D721Med (cell line): ENCODE results near the gene NCAN.

Source experiments
- DNase-seq: peaks from one replicate; pipeline ENCODE4 v3.0.0; 2011; ENCODE audit warnings: low spot score; ENCODE audit not compliant: insufficient read length
- FAIRE-seq: peaks from 2 replicates; lab custom pipeline; 2011; peaks lifted over from hg19 to GRCh38; lab: Jason Lieb, UNC
- TF ChIP-seq, protein P1 (sequence below): IDR thresholded peaks from 2 replicates; pipeline ENCODE4 v1.5.1; 2012; ENCODE audit warnings: mild to moderate bottlenecking, control low read depth; ENCODE audit not compliant: insufficient read depth; ENCODE audit errors: missing control alignments

Gene NCAN

DNA sequence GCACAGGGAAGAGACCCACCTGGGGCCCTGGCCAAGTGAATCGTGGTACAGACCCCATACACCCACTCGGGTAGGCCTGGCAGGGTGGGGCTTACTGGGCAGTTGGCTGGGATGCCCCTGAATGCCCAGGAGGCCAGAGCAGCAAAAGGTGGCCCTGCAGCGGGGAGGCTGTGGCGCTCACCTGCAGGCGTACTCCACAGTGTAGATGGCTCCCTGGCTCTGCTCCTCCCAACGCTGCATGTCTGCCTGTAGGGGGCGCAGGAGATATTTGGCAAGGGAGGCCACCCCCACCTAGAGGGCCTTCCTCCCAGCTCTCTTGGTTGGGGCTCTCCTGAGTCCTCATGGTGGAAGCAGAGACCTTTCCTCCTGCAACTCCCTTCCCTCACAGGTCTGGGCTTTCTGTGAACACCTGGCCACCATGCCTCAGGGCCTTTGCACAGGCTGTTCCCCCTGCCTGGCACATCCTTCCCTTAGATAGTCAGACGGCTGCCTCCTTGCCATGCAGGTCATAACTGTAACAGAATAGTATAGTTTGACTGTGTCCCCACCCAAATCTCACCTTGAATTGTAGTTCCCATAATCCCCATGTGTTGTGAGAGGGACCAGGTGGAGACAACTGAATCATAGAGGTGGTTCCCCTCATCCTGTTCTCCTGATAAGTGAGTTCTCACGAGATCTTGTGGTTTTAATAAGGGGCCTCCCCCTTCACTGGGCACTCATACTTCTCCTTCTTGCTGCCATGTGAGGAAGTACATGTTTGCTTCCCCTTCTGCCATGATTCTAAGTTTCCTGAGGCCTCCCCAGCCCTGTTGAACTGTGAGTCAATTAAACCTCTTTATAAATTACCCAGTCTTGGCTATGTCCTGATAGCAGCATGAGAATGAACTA is 25.7 kb upstream of the NCAN start:
- FAIRE-seq: no peak

DNA sequence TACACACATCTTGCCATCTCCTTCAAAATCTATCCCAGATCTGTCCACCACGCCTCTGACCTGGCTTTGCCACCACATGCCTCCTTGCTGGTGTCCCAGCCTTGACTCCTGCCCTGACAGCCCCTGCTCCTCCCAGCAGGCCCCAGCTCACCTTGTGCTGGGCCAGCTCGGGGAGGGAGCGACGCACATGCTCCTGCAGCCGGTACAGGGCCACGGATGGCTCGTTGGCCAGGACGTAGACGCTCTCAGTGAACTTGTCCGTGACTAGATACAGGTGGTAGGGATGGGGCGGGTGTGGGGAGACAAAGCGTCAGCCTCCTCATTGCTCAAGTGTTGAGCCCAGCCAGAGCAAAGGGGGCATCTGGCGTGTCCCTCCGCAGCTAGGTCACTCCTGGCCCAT is 25.0 kb upstream of the NCAN start:
- TF ChIP-seq, protein P1, sequence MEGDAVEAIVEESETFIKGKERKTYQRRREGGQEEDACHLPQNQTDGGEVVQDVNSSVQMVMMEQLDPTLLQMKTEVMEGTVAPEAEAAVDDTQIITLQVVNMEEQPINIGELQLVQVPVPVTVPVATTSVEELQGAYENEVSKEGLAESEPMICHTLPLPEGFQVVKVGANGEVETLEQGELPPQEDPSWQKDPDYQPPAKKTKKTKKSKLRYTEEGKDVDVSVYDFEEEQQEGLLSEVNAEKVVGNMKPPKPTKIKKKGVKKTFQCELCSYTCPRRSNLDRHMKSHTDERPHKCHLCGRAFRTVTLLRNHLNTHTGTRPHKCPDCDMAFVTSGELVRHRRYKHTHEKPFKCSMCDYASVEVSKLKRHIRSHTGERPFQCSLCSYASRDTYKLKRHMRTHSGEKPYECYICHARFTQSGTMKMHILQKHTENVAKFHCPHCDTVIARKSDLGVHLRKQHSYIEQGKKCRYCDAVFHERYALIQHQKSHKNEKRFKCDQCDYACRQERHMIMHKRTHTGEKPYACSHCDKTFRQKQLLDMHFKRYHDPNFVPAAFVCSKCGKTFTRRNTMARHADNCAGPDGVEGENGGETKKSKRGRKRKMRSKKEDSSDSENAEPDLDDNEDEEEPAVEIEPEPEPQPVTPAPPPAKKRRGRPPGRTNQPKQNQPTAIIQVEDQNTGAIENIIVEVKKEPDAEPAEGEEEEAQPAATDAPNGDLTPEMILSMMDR: no peak
- no peak for FAIRE-seq
- no peak for DNase-seq

More for the DNA sequence above, 25.7 kb upstream of the NCAN start:
- TF ChIP-seq, protein P1: peak; percentile 65
- DNase-seq: no peak

DNA sequence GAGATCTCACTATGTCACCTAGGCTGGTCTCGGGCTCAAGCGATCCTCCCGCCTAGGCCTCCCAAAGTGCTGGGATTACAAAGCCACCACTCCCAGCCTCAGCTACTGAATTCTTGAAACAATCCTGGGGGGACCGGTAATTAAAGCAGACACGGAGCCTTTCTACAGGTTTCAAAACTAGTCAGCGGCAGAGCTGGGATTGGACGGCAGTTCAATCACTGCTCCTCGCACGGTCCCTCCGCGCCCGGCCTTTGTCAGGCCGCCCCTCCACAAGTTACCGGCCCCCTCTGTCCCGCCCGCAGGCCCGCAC is 20.0 kb upstream of the NCAN start:
- TF ChIP-seq, protein P1: no peak
- FAIRE-seq: no peak
- no peak for DNase-seq

DNA sequence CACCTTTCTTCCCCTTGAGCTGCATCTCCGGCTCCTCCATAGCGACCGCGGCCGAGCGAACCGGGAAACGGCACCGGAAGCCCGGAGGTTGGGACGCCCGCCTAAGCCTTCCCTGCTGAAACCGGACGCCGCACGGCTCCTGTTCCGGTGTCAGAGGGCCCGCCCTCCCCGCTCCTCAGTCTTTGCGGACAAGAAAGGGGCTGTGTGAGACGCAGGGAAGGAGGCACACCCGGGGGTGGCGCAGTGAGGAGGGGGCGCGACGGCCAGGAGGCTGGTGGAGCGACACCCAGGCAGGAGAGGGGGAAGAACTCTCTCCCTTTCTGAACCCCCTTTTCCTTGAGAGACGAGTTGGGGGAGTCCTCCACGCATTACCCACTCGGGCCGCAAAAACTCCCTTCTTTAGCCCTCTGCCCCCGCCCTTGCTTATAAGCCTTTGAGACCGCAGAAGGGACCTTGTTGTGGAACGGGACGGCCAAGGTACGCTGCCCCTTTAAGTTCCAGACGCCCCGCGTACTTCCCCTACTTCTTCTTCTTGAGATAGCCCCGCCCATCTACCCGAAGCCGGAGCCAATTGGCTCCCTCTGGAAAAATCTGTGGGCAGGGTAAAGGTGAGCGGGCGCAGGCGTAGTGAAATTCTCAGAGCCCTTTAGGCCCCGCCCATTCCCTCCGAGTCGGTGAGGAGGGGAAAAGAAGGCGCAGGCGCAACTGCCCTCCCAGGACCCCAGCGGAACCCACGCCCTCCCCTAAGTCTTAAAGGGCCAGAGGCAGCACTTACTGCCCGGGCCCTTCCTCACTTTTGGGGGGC is 19.5 kb upstream of the NCAN start, which contains the start of the genes BORCS8 and RFXANK:
Gene BORCS8, minus strand, starts transcription at position 75 of the 805 bp plus-strand sequence. Its CDS starts 35 bp downstream, at position 40.
Gene RFXANK, plus strand, starts transcription at position 181 of the 805 bp plus-strand sequence. CDS start 1,689 bp downstream, outside the sequence.
- DNase-seq: peak; percentile 92
- FAIRE-seq: no peak
- TF ChIP-seq, protein P1: no peak

DNA sequence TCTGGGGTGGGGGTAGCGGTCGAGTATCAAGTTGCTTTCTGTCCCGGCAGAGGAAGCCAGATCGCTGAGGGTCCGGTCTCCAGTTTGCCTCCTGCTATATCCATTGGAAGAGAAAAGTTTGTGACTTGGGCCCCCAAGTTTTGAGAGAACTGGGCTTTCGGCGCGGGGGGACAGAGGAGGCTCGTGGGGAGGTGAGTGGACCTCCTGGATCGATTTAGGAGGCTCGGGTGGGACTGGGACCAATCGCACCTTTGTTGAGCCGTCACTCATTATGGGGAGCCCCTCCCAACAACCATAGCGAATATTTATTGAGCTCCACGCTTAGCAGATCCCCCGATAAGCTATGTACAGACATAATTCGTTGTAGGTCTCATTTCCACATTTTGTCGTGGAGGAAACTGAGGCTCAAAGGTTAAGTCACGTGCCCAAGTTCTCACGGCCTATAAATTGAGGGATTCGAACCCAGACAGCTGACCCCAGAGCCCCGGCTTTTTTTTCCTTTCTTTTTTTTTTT is 18.8 kb upstream of the NCAN start:
- no peak for DNase-seq
- no peak for FAIRE-seq
- TF ChIP-seq, protein P1: no peak

DNA sequence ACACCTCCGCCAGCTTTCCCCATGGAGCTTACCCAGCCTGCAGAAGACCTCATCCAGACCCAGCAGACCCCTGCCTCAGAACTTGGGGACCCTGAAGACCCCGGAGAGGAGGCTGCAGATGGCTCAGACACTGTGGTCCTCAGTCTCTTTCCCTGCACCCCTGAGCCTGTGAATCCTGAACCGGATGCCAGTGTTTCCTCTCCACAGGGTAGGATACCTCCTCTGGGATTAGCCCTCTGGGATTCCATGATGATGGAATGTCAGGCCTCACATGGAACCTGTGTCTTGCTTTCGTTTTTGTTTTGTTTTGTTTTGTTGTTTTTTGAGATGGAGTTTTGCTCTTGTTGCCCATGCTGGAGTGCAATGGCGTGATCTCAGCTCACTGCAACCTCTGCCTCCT is 17.8 kb upstream of the NCAN start:
- TF ChIP-seq, protein P1: no peak
- no peak for DNase-seq

More for the DNA sequence above, 17.8 kb upstream of the NCAN start:
- FAIRE-seq: no peak
